Measurements from ENCODE around the gene ATP1B3. TPM values are rescaled to one million over a fixed set of nuclear protein-coding genes. Genes with fewer than 3 reads are reported as not detected.

The ATP1B3 gene
- total and polyA plus RNA-seq, 9 of the 15 experiments (the other 6 are each of a cell fraction or from before 2014, with no cell fraction given): 48.3 to 202 (median 123) TPM

DNA sequence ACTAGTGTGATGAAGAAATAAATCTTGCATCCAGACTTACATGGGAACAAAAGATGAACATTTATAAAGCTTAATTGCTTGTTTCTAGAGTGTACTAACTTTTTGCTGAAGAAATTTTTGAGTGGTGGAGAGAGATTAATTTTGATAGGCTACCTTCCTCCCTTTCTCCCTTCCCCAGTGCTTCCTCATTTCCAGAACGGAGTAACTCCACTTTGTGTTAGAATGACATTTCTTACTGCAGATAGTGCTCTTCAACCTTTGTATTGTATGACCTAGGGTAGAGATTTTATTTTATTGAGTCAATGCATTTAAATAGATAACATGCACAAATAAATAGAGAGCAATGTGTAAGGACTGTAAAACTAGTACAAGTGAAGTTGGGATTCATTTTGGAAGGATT lies 1.9 kb downstream of the ATP1B3 start:
- no peak for DNase-seq (ENCODE audit: extremely low read depth in 1 of 4, low spot score in 3 of 4)
- Histone ChIP-seq H3K79me2 (ENCODE audit: control insufficient read depth, insufficient read depth, low read length) (peaks cover 70% of the 10 kb centered on the region), H3K27ac (ENCODE audit: extremely low read depth, low read depth, low read length) (peak overlapping the region; percentile 88; the same call in 2 of the 3 replicates), H4K20me1 (replicated peaks; ENCODE audit: control insufficient read depth, insufficient read depth, low read length) (peaks cover 21% of the 10 kb centered on the region; the same call in 1 of the 2 replicates), H3K4me1 (replicated peaks in 1 of 2; ENCODE audit: control insufficient read depth in 2 of 2, insufficient read depth in 2 of 2, low read length in 2 of 2) (peaks cover 18 to 23% of the 10 kb centered on the region in 2 experiments; a peak in 4 of 5 replicates), H3K4me3 (peak overlapping the region; percentile 98), H3K9ac (ENCODE audit: insufficient read depth in 1 of 2, low read depth in 2 of 2, low read length in 2 of 2) (peak overlapping the region; percentile 10 to 80; a peak in 3 of 4 replicates), H3K9me3 (replicated peaks; ENCODE audit: control insufficient read depth, insufficient read depth, low read depth, low read length) (no peaks in the 10 kb centered on the region), H2AFZ (ENCODE audit: low read depth, low read length) (no peak overlapping the region), H3K27me3 (ENCODE audit: control insufficient read depth in 2 of 2, insufficient read depth in 2 of 2, low read length in 2 of 2) (no peaks in the 10 kb centered on the region), H3K9me1 (ENCODE audit: control insufficient read depth, insufficient read depth, low read length) (no peaks in the 10 kb centered on the region), H3K4me2 (ENCODE audit: insufficient read depth, low read length) (peak overlapping the region; percentile 82), H3K36me3 (ENCODE audit: control insufficient read depth, insufficient read depth, low read length) (peaks cover 38% of the 10 kb centered on the region)
- in situ Hi-C loops (cut with MboI) (no loop called here), intact Hi-C loops (cut with micrococcal nuclease) (loop anchor here (2.0 to 5.0 kb wide), 3 partner anchors 30 to 96 kb away; no protein-coding TSS in a partner anchor)
- ChIA-PET POLR2A (interaction anchor here (0.6 to 4.0 kb wide), 10 partner anchors 8 to 391 kb away, joined by 3 to 26 read pairs (median 3); no protein-coding TSS in a partner anchor), CTCF (ENCODE audit: low intra/inter-chr PET ratio) (no interaction called here)
- BruUV-seq (replicated peaks): no TSS peak
- TF ChIP-seq BMI1 (IDR thresholded peaks at IDR 0.05; ENCODE audit: low read length): no peak
- TF ChIP-seq POLR2H (tag; IDR thresholded peaks at IDR 0.05; ENCODE audit: low read depth): 0 out of 2 replicates have a peak, but pooled peaks have one; percentile 8
- TF ChIP-seq, protein P1, sequence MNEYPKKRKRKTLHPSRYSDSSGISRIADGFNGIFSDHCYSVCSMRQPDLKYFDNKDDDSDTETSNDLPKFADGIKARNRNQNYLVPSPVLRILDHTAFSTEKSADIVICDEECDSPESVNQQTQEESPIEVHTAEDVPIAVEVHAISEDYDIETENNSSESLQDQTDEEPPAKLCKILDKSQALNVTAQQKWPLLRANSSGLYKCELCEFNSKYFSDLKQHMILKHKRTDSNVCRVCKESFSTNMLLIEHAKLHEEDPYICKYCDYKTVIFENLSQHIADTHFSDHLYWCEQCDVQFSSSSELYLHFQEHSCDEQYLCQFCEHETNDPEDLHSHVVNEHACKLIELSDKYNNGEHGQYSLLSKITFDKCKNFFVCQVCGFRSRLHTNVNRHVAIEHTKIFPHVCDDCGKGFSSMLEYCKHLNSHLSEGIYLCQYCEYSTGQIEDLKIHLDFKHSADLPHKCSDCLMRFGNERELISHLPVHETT (CRISPR knock-in tag; conservative IDR thresholded peaks at IDR 0.05 in 1 of 2, IDR thresholded peaks at IDR 0.05 in 1 of 2): no peak
- TF ChIP-seq SPI1 (IDR thresholded peaks at IDR 0.05; ENCODE audit: borderline replicate concordance, low read depth, low read length): peak; percentile 52; the same call in 1 of the 2 replicates
- no peak for TF ChIP-seq FOXA1 (IDR thresholded peaks at IDR 0.05; ENCODE audit: borderline replicate concordance)
- 0 out of 2 replicates have a peak, but pooled peaks have one; percentile 41 for TF ChIP-seq KAT7 (CRISPR knock-in tag; IDR thresholded peaks at IDR 0.05; ENCODE audit: borderline replicate concordance)
- no peak for TF ChIP-seq MYC (IDR thresholded peaks at IDR 0.05; ENCODE audit: low read depth, low read length)
- no peak for TF ChIP-seq MYC (CRISPR knock-in tag; IDR thresholded peaks at IDR 0.05; ENCODE audit: borderline replicate concordance, low read depth)
- no peak for TF ChIP-seq ZNF354B (CRISPR knock-in tag; IDR thresholded peaks at IDR 0.05)
- TF ChIP-seq MCM2 (IDR thresholded peaks at IDR 0.05; ENCODE audit: low read depth): no peak
- peak; percentile 40; the same call in 1 of the 2 replicates for TF ChIP-seq ELF1 (tag; IDR thresholded peaks at IDR 0.05)
- no peak for TF ChIP-seq MCM3 (IDR thresholded peaks at IDR 0.05)
- TF ChIP-seq TRIM28 (IDR thresholded peaks at IDR 0.05): no peak
- 0 out of 2 replicates have a peak, but pooled peaks have one; percentile 14 for TF ChIP-seq NCOA6 (IDR thresholded peaks at IDR 0.05)
- TF ChIP-seq MXI1 (IDR thresholded peaks at IDR 0.05; ENCODE audit: low read depth, low read length): no peak
- TF ChIP-seq, protein P2, sequence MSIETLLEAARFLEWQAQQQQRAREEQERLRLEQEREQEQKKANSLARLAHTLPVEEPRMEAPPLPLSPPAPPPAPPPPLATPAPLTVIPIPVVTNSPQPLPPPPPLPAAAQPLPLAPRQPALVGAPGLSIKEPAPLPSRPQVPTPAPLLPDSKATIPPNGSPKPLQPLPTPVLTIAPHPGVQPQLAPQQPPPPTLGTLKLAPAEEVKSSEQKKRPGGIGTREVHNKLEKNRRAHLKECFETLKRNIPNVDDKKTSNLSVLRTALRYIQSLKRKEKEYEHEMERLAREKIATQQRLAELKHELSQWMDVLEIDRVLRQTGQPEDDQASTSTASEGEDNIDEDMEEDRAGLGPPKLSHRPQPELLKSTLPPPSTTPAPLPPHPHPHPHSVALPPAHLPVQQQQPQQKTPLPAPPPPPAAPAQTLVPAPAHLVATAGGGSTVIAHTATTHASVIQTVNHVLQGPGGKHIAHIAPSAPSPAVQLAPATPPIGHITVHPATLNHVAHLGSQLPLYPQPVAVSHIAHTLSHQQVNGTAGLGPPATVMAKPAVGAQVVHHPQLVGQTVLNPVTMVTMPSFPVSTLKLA (conservative IDR thresholded peaks at IDR 0.05): 0 out of 4 replicates have a peak, but pooled peaks of 1 of the 2 experiments have one; percentile 1
- TF ChIP-seq ZNF384 (IDR thresholded peaks at IDR 0.05; ENCODE audit: low read depth, low read length): no peak
- no peak for TF ChIP-seq MAFG (tag; conservative IDR thresholded peaks at IDR 0.05)
- FAIRE-seq: peak; percentile 73
- ATAC-seq: no peak
- 0% methylated on average over 1 of the region's 1 CpG for WGBS (ENCODE audit: insufficient coverage, low coverage, missing lambda C conversion rate)
